ENCODE results near the gene CEPT1.

Gene CEPT1

GRCh38 chr1:111234258-111234657 is 94.2 kb downstream of the CEPT1 start:
- DNase-seq: no peak
